ENCODE data around the gene LRRN4CL. TPM values are rescaled to one million over a fixed set of nuclear protein-coding genes. Genes with fewer than 3 reads are reported as not detected.
A peak's percentile ranks its signal among the peaks of the same experiment; 100 is the strongest.

The LRRN4CL gene
- total RNA-seq, 1 donor from 2014 or later, result not detected

- peaks cover 8% of the 10 kb centered on the region for H3K27me3 Mint-ChIP-seq (ENCODE audit: insufficient read depth, low read depth)
- H3K9me3 Mint-ChIP-seq, result no peaks in the 10 kb centered on the region
- Histone ChIP-seq H3F3A (ENCODE audit: low read depth) (peaks cover 16% of the 10 kb centered on the region), H3K27me3 (no peaks in the 10 kb centered on the region), H3K4me1 (peaks cover 6% of the 10 kb centered on the region), H3K79me2 (ENCODE audit: low read depth) (peaks cover 62% of the 10 kb centered on the region), H2AFZ (replicated peaks) (no peak overlapping the region), H4K20me1 (ENCODE audit: low read depth) (peaks cover 17% of the 10 kb centered on the region), H3K27ac (no peak overlapping the region), H3K4me3 (no peak overlapping the region), H3K36me3 (no peaks in the 10 kb centered on the region), H3K4me2 (peak overlapping the region; percentile 53), H3K9me3 (ENCODE audit: low read depth) (no peaks in the 10 kb centered on the region), H3K9ac (no peak overlapping the region)
- H3K36me3 Mint-ChIP-seq, result peaks cover 9% of the 10 kb centered on the region
- H3K4me1 Mint-ChIP-seq, result peaks cover 18% of the 10 kb centered on the region
- TF ChIP-seq EZH2 (IDR thresholded peaks at IDR 0.05) (no peak), EZH2phosphoT487 (IDR thresholded peaks at IDR 0.05) (no peak), CTCF (IDR thresholded peaks at IDR 0.05) (no peak)
- no peak for DNase-seq (ENCODE audit: low spot score)
- peak overlapping the region; percentile 34 for H3K27ac Mint-ChIP-seq
- peak overlapping the region; percentile 100 for H3K4me3 Mint-ChIP-seq
Observed at GRCh38 chr11:62646825-62647608, 42.3 kb downstream of the LRRN4CL start.

- Mint-ChIP-seq H3K4me1 (peaks cover 15% of the 10 kb centered on the region), H3K36me3 (peaks cover 12% of the 10 kb centered on the region), H3K27ac (peak within 1 kb of the TSS; percentile 99), H3K27me3 (ENCODE audit: insufficient read depth, low read depth) (peaks cover 8% of the 10 kb centered on the region), H3K4me3 (peak within 1 kb of the TSS; percentile 100), H3K9me3 (no peaks in the 10 kb centered on the region)
- Histone ChIP-seq H3K36me3 (no peaks in the 10 kb centered on the region), H4K20me1 (ENCODE audit: low read depth) (peaks cover 20% of the 10 kb centered on the region), H3K27ac (peak within 1 kb of the TSS; percentile 94), H3K9me3 (ENCODE audit: low read depth) (no peaks in the 10 kb centered on the region), H3K79me2 (ENCODE audit: low read depth) (peaks cover 62% of the 10 kb centered on the region), H3K4me2 (peak within 1 kb of the TSS; percentile 95), H2AFZ (replicated peaks) (peak within 1 kb of the TSS; percentile 81), H3K4me3 (peak within 1 kb of the TSS; percentile 98), H3K27me3 (no peaks in the 10 kb centered on the region), H3F3A (ENCODE audit: low read depth) (peaks cover 16% of the 10 kb centered on the region), H3K9ac (peak within 1 kb of the TSS; percentile 99), H3K4me1 (peaks cover 6% of the 10 kb centered on the region)
- TF ChIP-seq EZH2phosphoT487 (IDR thresholded peaks at IDR 0.05) (no peak), EZH2 (IDR thresholded peaks at IDR 0.05) (no peak), CTCF (IDR thresholded peaks at IDR 0.05) (peak; percentile 4)
- DNase-seq (ENCODE audit: low spot score), result peak; percentile 100
Observed at GRCh38 chr11:62645946-62646824, 43.1 kb downstream of the LRRN4CL start, which contains the start of gene GANAB. GANAB (minus strand) TSS chr11:62646613; CDS start chr11:62646599, 14 bp downstream.

GRCh38 chr11:62645671-62645945 lies 43.7 kb downstream of the LRRN4CL start:
- peaks cover 15% of the 10 kb centered on the region for H3K4me1 Mint-ChIP-seq
- Histone ChIP-seq H3K4me2 (peak overlapping the region; percentile 95), H3K9ac (peak overlapping the region; percentile 99), H3F3A (ENCODE audit: low read depth) (peaks cover 16% of the 10 kb centered on the region), H3K27ac (peak overlapping the region; percentile 94), H3K4me1 (peaks cover 6% of the 10 kb centered on the region), H3K27me3 (no peaks in the 10 kb centered on the region), H3K4me3 (peak overlapping the region; percentile 98), H3K36me3 (no peaks in the 10 kb centered on the region), H3K9me3 (ENCODE audit: low read depth) (no peaks in the 10 kb centered on the region), H2AFZ (replicated peaks) (no peak overlapping the region), H3K79me2 (ENCODE audit: low read depth) (peaks cover 62% of the 10 kb centered on the region), H4K20me1 (ENCODE audit: low read depth) (peaks cover 20% of the 10 kb centered on the region)
- H3K36me3 Mint-ChIP-seq, result peaks cover 15% of the 10 kb centered on the region
- peak overlapping the region; percentile 99 for H3K27ac Mint-ChIP-seq
- no peak for TF ChIP-seq EZH2phosphoT487 (IDR thresholded peaks at IDR 0.05)
- TF ChIP-seq CTCF (IDR thresholded peaks at IDR 0.05), result no peak
- H3K9me3 Mint-ChIP-seq, result no peaks in the 10 kb centered on the region
- DNase-seq (ENCODE audit: low spot score), result no peak
- peaks cover 8% of the 10 kb centered on the region for H3K27me3 Mint-ChIP-seq (ENCODE audit: insufficient read depth, low read depth)
- H3K4me3 Mint-ChIP-seq, result peak overlapping the region; percentile 100

Data from neural progenitor cell (in vitro differentiated cells).